Stomach (tissue), 9 donors: ENCODE measurements around the gene MRPL50. TPM values are rescaled to one million over a fixed set of nuclear protein-coding genes. Genes with fewer than 3 reads are reported as not detected.

Source experiments
- DNase-seq, 2 donors: peaks; one replicate each; pipeline versions ENCODE4 v3.0.0 to v3.0.0-alpha.2; 2013 to 2019
- H3K27ac ChIP-seq, 5 donors: fragments of 200-600 bp in 4 of 5; sonication (generic) in 4 of 5; one replicate each; pipeline ENCODE4 v1.5.1; 2013 to 2019; ENCODE audit warnings: mild to moderate bottlenecking in 1 of 5, moderate library complexity in 1 of 5
- H3K27me3 ChIP-seq, 3 donors: fragments of 200-600 bp; sonication (generic); one replicate each; pipeline ENCODE4 v1.5.1; 2017 to 2019; ENCODE audit warnings: mixed run types in 1 of 3
- H3K36me3 ChIP-seq, 4 donors: fragments of 200-600 bp; sonication (generic); 1 replicate in 3 of 4; 2 replicates in 1 of 4; pipeline ENCODE4 v1.5.1; 2016 to 2019
- H3K4me1 ChIP-seq, 4 donors: fragments of 200-600 bp; sonication (generic); one replicate each; pipeline ENCODE4 v1.5.1; 2016 to 2019
- H3K4me3 ChIP-seq, 4 donors: fragments of 200-600 bp; sonication (generic) in 3 of 4; one replicate each; pipeline ENCODE4 v1.5.1; 2016 to 2019; ENCODE audit warnings: mild to moderate bottlenecking in 1 of 4
- H3K9me3 ChIP-seq, 4 donors: fragments of 200-600 bp; sonication (generic); one replicate each; pipeline ENCODE4 v1.5.1; 2016 to 2019
- EP300 ChIP-seq: sonication (generic); formaldehyde crosslinking; IDR thresholded peaks from one replicate; pipeline ENCODE4 v1.6.1; 2017; ENCODE audit warnings: antibody characterized with exemption
- POLR2A ChIP-seq, 4 donors: fragments of 450-650 bp; IDR thresholded peaks; one replicate each; pipeline ENCODE4 v1.6.1; 2016; ENCODE audit warnings: antibody characterized with exemption in 4 of 4, control low read depth in 2 of 4, mild to moderate bottlenecking in 1 of 4, moderate library complexity in 1 of 4
- POLR2AphosphoS5 ChIP-seq, 3 donors: sonication (generic); formaldehyde crosslinking; IDR thresholded peaks; one replicate each; pipeline ENCODE4 v1.6.1; 2016; ENCODE audit warnings: antibody characterized with exemption in 3 of 3
- WGBS, 5 donors: extraction: QIAGEN DNeasy Blood & Tissue Kit in 3 of 5; methylation state at CpG; one replicate each; pipeline versions ENCODE4 v1.1.5 to v1.1.7; 2013 to 2018; 5-methylcytosine and 5-hydroxymethylcytosine counted together
- intact Hi-C: fragments of 100-400 bp; cut with DNase I; formaldehyde crosslinking; loops from one replicate; pipeline ENCODE4 v1.15.1; 2023; ENCODE audit warnings: low total_unique reads
- polyA plus RNA-seq, 3 donors: library from polyadenylated mRNA; stranded (reverse); fragments of 200-250 nt; gene quantifications; one replicate each; pipeline ENCODE4 v1.2.3, GENCODE V29; 2013
- total RNA-seq, 5 donors: library from RNA; depleted of rRNA; stranded (reverse); fragments of >200 nt; gene quantifications; one replicate each; pipeline versions ENCODE4 v1.1.0 to v1.2.3, GENCODE V29; 2014 to 2016
- TF ChIP-seq, protein P1 (sequence below), 7 experiments: fragments of 450-650 bp in 4 of 7; fragments of 200-600 bp in 3 of 7; sonication (generic) in 3 of 7; IDR thresholded peaks; one replicate each; pipeline ENCODE4 v1.5.1; 2016 to 2019; ENCODE audit warnings: antibody characterized with exemption in 7 of 7, control low read depth in 2 of 7, mild to moderate bottlenecking in 1 of 7
- donor health status: healthy with polysubstance abuse.
- donor health status: Bipolar disorder and iron deficiency.
- donor health status: healthy.

MRPL50 gene
- total and polyA plus RNA-seq, 8 donors, result 0.87 to 46.1 (median 12.0) TPM

DNA sequence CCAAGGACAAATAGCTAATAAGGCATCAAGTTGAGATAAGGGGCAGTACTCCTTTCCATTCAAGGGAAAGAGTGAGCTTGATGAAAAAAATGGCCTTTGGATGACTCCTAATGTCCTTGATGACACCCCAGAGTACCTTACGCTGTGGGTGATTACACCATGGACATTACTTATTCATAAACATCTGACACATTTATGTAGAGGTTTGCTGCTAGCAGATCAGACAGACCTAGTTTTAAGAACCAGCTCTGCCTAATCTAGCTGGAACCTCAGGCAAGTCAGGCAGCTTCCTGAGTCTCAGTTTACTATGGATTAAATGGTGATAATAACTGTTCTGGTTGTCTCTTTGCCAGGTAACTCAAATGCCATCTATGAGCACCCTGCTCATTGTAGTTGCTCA lies 34.3 kb upstream of the MRPL50 start:
- Histone ChIP-seq H3K27me3 (no peaks in the 10 kb centered on the region), H3K27ac (no peak overlapping the region), H3K36me3 (no peaks in the 10 kb centered on the region), H3K9me3 (no peaks in the 10 kb centered on the region), H3K4me1 (peaks cover 0 to 4% (median 0%) of the 10 kb centered on the region in 4 donors), H3K4me3 (no peak overlapping the region)
- TF ChIP-seq, protein P1, sequence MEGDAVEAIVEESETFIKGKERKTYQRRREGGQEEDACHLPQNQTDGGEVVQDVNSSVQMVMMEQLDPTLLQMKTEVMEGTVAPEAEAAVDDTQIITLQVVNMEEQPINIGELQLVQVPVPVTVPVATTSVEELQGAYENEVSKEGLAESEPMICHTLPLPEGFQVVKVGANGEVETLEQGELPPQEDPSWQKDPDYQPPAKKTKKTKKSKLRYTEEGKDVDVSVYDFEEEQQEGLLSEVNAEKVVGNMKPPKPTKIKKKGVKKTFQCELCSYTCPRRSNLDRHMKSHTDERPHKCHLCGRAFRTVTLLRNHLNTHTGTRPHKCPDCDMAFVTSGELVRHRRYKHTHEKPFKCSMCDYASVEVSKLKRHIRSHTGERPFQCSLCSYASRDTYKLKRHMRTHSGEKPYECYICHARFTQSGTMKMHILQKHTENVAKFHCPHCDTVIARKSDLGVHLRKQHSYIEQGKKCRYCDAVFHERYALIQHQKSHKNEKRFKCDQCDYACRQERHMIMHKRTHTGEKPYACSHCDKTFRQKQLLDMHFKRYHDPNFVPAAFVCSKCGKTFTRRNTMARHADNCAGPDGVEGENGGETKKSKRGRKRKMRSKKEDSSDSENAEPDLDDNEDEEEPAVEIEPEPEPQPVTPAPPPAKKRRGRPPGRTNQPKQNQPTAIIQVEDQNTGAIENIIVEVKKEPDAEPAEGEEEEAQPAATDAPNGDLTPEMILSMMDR (IDR thresholded peaks at IDR 0.05), result no peak
- TF ChIP-seq POLR2A (IDR thresholded peaks at IDR 0.05), result no peak
- no peak for TF ChIP-seq POLR2AphosphoS5 (IDR thresholded peaks at IDR 0.05)
- TF ChIP-seq EP300, result no peak
- intact Hi-C loops, result no loop called here
- WGBS, 5 donors, result 69 to 94% (median 85%) methylated on average over 1 of the region's 1 CpG
- no peak for DNase-seq

- no peak for DNase-seq
These were observed 33.8 kb upstream of the MRPL50 start for GRCh38 chr9:101432171-101432570.

DNA sequence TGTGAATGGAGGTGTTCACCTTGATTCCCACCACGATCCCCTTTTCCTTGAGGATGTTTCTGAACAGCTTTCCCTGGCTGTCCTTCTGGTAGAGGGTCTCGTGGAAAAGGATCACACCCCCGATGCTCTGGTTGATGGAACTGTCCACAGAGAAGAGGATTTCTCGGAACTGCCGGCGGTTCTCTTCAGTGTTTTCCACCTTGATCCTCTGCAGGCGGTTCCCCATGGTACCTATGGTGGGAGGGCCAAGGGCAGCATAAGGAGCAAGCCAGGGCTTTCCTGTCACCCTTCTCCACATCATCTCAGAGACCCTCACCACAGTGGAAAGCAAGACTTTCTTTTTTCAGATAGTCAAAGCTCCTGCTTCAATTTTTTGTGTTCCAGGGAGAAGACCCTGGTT lies 31.3 kb upstream of the MRPL50 start:
- no peak for DNase-seq
- H3K9me3 ChIP-seq, result no peaks in the 10 kb centered on the region
- intact Hi-C loops, result no loop called here
- no peak overlapping the region for H3K27ac ChIP-seq
- H3K4me1 ChIP-seq, result no peaks in the 10 kb centered on the region
- no peak overlapping the region for H3K4me3 ChIP-seq
- no peaks in the 10 kb centered on the region for H3K27me3 ChIP-seq
- no peaks in the 10 kb centered on the region for H3K36me3 ChIP-seq
- TF ChIP-seq POLR2AphosphoS5 (IDR thresholded peaks at IDR 0.05) (no peak), EP300 (no peak), POLR2A (IDR thresholded peaks at IDR 0.05) (no peak)
- TF ChIP-seq, protein P1 (IDR thresholded peaks at IDR 0.05), result no peak
- 90 to 96% (median 93%) methylated on average over 7 of the region's 7 CpGs for WGBS, 5 donors

More at GRCh38 chr9:101432171-101432570, 33.8 kb upstream of the MRPL50 start:
- TF ChIP-seq EP300 (no peak), POLR2AphosphoS5 (IDR thresholded peaks at IDR 0.05) (no peak), POLR2A (IDR thresholded peaks at IDR 0.05) (no peak)
- H3K27me3 ChIP-seq, result no peaks in the 10 kb centered on the region
- H3K4me3 ChIP-seq, result no peak overlapping the region
- no peaks in the 10 kb centered on the region for H3K9me3 ChIP-seq
- H3K36me3 ChIP-seq, result no peaks in the 10 kb centered on the region
- H3K27ac ChIP-seq, result no peak overlapping the region
- peaks cover 0 to 4% (median 0%) of the 10 kb centered on the region in 4 donors for H3K4me1 ChIP-seq
- intact Hi-C loops, result no loop called here

- no peak overlapping the region for H3K27ac ChIP-seq
- WGBS, 5 donors, result 66 to 73% (median 69%) methylated on average over 3 of the region's 3 CpGs
- DNase-seq, result no peak
- TF ChIP-seq POLR2AphosphoS5 (IDR thresholded peaks at IDR 0.05), result no peak
- TF ChIP-seq EP300, result no peak
- TF ChIP-seq, protein P1 (IDR thresholded peaks at IDR 0.05), result no peak
- no peak for TF ChIP-seq POLR2A (IDR thresholded peaks at IDR 0.05)
- H3K4me1 ChIP-seq, result no peaks in the 10 kb centered on the region
- no peaks in the 10 kb centered on the region for H3K36me3 ChIP-seq
- H3K9me3 ChIP-seq, result no peaks in the 10 kb centered on the region
- intact Hi-C loops, result no loop called here
- no peaks in the 10 kb centered on the region for H3K27me3 ChIP-seq
- no peak overlapping the region for H3K4me3 ChIP-seq
These were observed 30.5 kb upstream of the MRPL50 start for GRCh38 chr9:101428909-101429308.

DNA sequence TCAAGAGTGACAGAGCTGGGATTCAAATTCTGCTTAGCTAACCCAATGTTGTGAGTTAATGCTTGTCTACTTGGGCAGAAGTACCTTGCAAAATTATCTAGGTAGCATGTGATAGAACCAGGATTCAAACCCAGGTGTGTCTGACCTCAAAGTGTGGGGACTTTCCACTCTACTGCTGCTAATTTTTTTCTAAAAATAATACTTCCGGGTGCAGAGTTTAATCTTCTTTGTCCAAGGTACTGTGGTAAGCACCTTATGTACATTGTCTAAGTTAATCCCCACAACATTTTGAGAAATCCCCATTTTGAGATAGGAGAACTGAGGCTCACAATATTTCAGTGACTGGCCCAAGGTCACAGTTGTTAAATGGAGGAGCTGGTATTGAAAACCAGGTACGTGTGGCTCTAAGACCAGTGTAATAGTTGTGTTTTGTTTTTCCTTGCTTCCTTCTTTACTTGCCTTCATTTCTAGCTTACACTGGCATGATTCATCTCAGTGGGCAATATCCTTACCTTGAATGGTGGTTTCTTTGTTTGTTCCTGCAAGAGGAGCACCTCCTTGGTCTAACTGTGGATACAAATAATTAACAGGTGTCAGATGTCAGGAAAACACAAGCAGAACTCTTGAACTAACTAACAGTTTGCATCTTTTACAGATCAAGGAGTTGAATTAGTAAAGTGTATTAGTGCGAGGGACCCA lies 29.7 kb upstream of the MRPL50 start:
- Histone ChIP-seq H3K36me3 (no peaks in the 10 kb centered on the region), H3K27ac (peak overlapping the region in 1 of 5 donors; percentile 30), H3K9me3 (no peaks in the 10 kb centered on the region), H3K27me3 (no peaks in the 10 kb centered on the region), H3K4me3 (no peak overlapping the region), H3K4me1 (no peaks in the 10 kb centered on the region)
- no peak for TF ChIP-seq POLR2AphosphoS5 (IDR thresholded peaks at IDR 0.05)
- no peak for TF ChIP-seq POLR2A (IDR thresholded peaks at IDR 0.05)
- TF ChIP-seq, protein P1 (IDR thresholded peaks at IDR 0.05), result no peak
- TF ChIP-seq EP300, result no peak
- no peak for DNase-seq
- WGBS, 5 donors, result 72 to 89% (median 81%) methylated on average over 3 of the region's 3 CpGs
- intact Hi-C loops, result no loop called here
